K562 (cell line): ENCODE measurements around the gene OSCP1. TPM values are rescaled to one million over a fixed set of nuclear protein-coding genes. Genes with fewer than 3 reads are reported as not detected.

Source experiments
- BCOR ChIP-seq: fragments of 450-650 bp; IDR thresholded peaks from 2 replicates; pipeline ENCODE4 v1.6.1; 2016
- EWSR1 ChIP-seq: fragments of 450-650 bp; IDR thresholded peaks from 2 replicates; pipeline ENCODE4 v1.6.1; 2018; ENCODE audit warnings: borderline replicate concordance, mild to moderate bottlenecking, low read depth, moderate library complexity; ENCODE audit not compliant: partially characterized antibody
- HDAC3 ChIP-seq: fragments of 450-650 bp; IDR thresholded peaks from 2 replicates; pipeline ENCODE4 v1.6.1; 2018; ENCODE audit warnings: borderline replicate concordance, mild to moderate bottlenecking, moderate library complexity; ENCODE audit not compliant: partially characterized antibody
- KAT2B ChIP-seq: IDR thresholded peaks from one replicate; pipeline ENCODE4 v1.6.1; 2012; ENCODE audit warnings: low read depth, mild to moderate bottlenecking, control low read depth, inconsistent platforms, low read length, moderate library complexity
- KLF6 ChIP-seq: fragments of 250-450 bp; sonication (Bioruptor Pico); IDR thresholded peaks from 2 replicates; pipeline ENCODE4 v1.4.0; 2020; ENCODE audit warnings: mild to moderate bottlenecking, moderate library complexity, borderline replicate concordance
- MBD2 ChIP-seq: sonication (generic); IDR thresholded peaks from 2 replicates; pipeline ENCODE4 v1.6.1; 2016; ENCODE audit warnings: low read depth, borderline replicate concordance
- MIER1 ChIP-seq: fragments of 450-650 bp; IDR thresholded peaks from 2 replicates; pipeline ENCODE4 v1.6.1; 2016; ENCODE audit warnings: antibody characterized with exemption, mild to moderate bottlenecking, low read depth
- NCOA2 ChIP-seq, 2 experiments: fragments of 450-650 bp; IDR thresholded peaks; 2 replicates each; pipeline ENCODE4 v1.6.1; 2018; ENCODE audit warnings: mild to moderate bottlenecking in 2 of 2, moderate library complexity in 1 of 2; ENCODE audit not compliant: partially characterized antibody in 2 of 2
- PTBP1 ChIP-seq: fragments of 200-400 bp; formaldehyde crosslinking; IDR thresholded peaks from 2 replicates; pipeline ENCODE4 v1.6.1; 2017; ENCODE audit warnings: low read depth, low read length
- SAFB ChIP-seq: fragments of 200-400 bp; formaldehyde crosslinking; IDR thresholded peaks from 2 replicates; pipeline ENCODE4 v1.6.1; 2017; ENCODE audit warnings: low read depth, low read length, borderline replicate concordance
- SAP30 ChIP-seq: fragments of 200-600 bp; sonication (generic); IDR thresholded peaks from 2 replicates; pipeline ENCODE4 v1.6.1; 2012; ENCODE audit warnings: borderline replicate concordance, low read depth, mild to moderate bottlenecking, moderate library complexity, low read length, control low read depth, inconsistent platforms; ENCODE audit not compliant: insufficient read depth, poor library complexity, severe bottlenecking
- SIX5 ChIP-seq, 2 experiments: IDR thresholded peaks; 2 replicates each; pipeline ENCODE4 v1.6.1; 2011; ENCODE audit warnings: low read length in 2 of 2, borderline replicate concordance in 1 of 2, low read depth in 1 of 2, mild to moderate bottlenecking in 1 of 2, moderate library complexity in 1 of 2; ENCODE audit not compliant: insufficient read depth in 1 of 2
- SUPT5H ChIP-seq: fragments of 450-650 bp; IDR thresholded peaks from 2 replicates; pipeline ENCODE4 v1.6.1; 2016
- polyA plus RNA-seq, 8 experiments: library from polyadenylated mRNA; depleted of rRNA in 4 of 8; stranded (reverse) in 5 of 8; unstranded in 3 of 8; fragments of >200 nt; fragmentation: Nextera tagmentation in 2 of 8; fragmentation: Illumina TruSeq in 1 of 8; extraction: Ambion mirVana in 2 of 8; extraction: Trizol in 1 of 8; gene quantifications; 2 replicates each; pipeline versions ENCODE4 v1.2.1 to v1.2.3, GENCODE V29; 2011 to 2014; ENCODE audit warnings: inconsistent platforms in 1 of 8, missing spikeins in 1 of 8
- total RNA-seq, 7 experiments: library from RNA; depleted of rRNA in 6 of 7; stranded (reverse); fragments of >200 nt in 6 of 7; fragmentation: Illumina TruSeq in 2 of 7; extraction: Trizol in 2 of 7; gene quantifications; 2 replicates each; pipeline versions ENCODE4 v1.2.1 to v1.2.3, GENCODE V29; 2011 to 2021; ENCODE audit warnings: low replicate concordance in 1 of 7
- TF ChIP-seq, protein P1 (sequence below): fragments of 250-450 bp; sonication (Bioruptor Pico); IDR thresholded peaks from 2 replicates; pipeline ENCODE4 v1.8.0; 2022; ENCODE audit warnings: moderate library complexity, mild to moderate bottlenecking, inconsistent platforms
- TF ChIP-seq, protein P2 (sequence below): fragments of 250-450 bp; sonication (Bioruptor Pico); IDR thresholded peaks from 2 replicates; pipeline ENCODE4 v1.9.0; 2021; ENCODE audit warnings: mild to moderate bottlenecking, inconsistent platforms
- TF ChIP-seq, protein P3 (sequence below): sonication (generic); formaldehyde crosslinking; IDR thresholded peaks from 2 replicates; pipeline ENCODE4 v1.8.0; 2023; ENCODE audit warnings: mild to moderate bottlenecking, missing genetic modification reagents
- TF ChIP-seq, protein P4 (sequence below), 2 experiments: IDR thresholded peaks; 2 replicates each; pipeline ENCODE4 v1.6.1; 2012; ENCODE audit warnings: improper control_type of control experiment in 2 of 2, low read depth in 2 of 2, low read length in 2 of 2, borderline replicate concordance in 1 of 2

OSCP1 gene
- total and polyA plus RNA-seq, 9 of the 15 experiments (the other 6 are each of a cell fraction or from before 2014, with no cell fraction given), result 0.15 to 0.40 (median 0.33) TPM; not detected in 5

DNA sequence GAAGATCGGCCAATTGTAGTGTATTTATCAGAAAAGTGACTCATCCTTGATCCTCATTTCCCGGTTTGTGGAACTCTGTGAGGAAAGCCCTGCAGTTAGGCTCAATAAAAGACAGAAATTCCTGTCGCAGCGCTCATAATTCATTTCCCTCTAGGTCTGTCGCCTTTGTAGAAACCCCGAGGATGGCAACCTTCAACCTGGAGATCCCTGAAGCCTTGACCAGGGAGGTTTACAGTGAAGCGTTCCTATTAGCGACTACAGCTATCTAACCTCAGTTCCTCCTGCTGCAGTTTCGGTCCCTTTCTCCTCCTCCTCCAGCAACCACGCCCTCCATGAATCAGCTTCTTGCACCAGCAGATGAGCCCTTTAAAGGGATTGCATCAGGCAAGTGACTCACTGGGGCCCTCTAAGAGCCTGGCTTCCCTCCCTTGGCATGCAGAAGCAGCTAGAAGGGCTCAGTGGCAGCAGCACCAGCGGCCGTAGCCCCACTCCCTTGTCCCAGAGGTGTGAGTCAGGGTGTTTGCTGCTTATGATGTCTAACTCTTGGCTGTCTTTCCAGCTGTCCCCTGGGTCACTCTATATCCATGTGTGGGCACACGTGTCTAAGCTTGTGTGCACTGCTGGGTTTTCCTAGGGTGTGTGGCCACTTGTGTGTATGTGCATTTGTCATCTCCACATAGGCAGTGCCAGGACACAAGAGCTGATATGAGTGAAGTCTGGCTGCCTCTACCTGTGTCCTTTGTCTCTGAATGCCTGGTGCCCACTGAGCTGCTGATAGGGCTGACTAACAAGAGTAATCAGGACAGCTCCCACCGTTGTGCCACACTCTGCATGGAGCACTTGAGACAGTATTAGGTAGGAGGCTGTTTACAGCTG, 63.7 kb downstream of the OSCP1 start (continued):
- TF ChIP-seq SIX5 (IDR thresholded peaks at IDR 0.05; ENCODE audit: borderline replicate concordance in 1 of 2, insufficient read depth in 1 of 2, low read depth in 1 of 2, low read length in 2 of 2), result no peak
- peak; percentile 54 for TF ChIP-seq SAP30
- TF ChIP-seq EWSR1, result no peak
- no peak for TF ChIP-seq MIER1
- TF ChIP-seq NCOA2 (IDR thresholded peaks at IDR 0.05; ENCODE audit: partially characterized antibody in 2 of 2), result no peak
- TF ChIP-seq, protein P1, sequence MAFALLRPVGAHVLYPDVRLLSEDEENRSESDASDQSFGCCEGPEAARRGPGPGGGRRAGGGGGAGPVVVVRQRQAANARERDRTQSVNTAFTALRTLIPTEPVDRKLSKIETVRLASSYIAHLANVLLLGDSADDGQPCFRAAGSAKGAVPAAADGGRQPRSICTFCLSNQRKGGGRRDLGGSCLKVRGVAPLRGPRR (CRISPR knock-in tag), result peak; percentile 92
- no peak for TF ChIP-seq SAFB
- TF ChIP-seq BCOR, result peak; percentile 97
- TF ChIP-seq SUPT5H, result peak; percentile 98
- TF ChIP-seq KAT2B, result no peak
- TF ChIP-seq, protein P2, sequence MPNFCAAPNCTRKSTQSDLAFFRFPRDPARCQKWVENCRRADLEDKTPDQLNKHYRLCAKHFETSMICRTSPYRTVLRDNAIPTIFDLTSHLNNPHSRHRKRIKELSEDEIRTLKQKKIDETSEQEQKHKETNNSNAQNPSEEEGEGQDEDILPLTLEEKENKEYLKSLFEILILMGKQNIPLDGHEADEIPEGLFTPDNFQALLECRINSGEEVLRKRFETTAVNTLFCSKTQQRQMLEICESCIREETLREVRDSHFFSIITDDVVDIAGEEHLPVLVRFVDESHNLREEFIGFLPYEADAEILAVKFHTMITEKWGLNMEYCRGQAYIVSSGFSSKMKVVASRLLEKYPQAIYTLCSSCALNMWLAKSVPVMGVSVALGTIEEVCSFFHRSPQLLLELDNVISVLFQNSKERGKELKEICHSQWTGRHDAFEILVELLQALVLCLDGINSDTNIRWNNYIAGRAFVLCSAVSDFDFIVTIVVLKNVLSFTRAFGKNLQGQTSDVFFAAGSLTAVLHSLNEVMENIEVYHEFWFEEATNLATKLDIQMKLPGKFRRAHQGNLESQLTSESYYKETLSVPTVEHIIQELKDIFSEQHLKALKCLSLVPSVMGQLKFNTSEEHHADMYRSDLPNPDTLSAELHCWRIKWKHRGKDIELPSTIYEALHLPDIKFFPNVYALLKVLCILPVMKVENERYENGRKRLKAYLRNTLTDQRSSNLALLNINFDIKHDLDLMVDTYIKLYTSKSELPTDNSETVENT (CRISPR knock-in tag), result no peak
- TF ChIP-seq, protein P3, sequence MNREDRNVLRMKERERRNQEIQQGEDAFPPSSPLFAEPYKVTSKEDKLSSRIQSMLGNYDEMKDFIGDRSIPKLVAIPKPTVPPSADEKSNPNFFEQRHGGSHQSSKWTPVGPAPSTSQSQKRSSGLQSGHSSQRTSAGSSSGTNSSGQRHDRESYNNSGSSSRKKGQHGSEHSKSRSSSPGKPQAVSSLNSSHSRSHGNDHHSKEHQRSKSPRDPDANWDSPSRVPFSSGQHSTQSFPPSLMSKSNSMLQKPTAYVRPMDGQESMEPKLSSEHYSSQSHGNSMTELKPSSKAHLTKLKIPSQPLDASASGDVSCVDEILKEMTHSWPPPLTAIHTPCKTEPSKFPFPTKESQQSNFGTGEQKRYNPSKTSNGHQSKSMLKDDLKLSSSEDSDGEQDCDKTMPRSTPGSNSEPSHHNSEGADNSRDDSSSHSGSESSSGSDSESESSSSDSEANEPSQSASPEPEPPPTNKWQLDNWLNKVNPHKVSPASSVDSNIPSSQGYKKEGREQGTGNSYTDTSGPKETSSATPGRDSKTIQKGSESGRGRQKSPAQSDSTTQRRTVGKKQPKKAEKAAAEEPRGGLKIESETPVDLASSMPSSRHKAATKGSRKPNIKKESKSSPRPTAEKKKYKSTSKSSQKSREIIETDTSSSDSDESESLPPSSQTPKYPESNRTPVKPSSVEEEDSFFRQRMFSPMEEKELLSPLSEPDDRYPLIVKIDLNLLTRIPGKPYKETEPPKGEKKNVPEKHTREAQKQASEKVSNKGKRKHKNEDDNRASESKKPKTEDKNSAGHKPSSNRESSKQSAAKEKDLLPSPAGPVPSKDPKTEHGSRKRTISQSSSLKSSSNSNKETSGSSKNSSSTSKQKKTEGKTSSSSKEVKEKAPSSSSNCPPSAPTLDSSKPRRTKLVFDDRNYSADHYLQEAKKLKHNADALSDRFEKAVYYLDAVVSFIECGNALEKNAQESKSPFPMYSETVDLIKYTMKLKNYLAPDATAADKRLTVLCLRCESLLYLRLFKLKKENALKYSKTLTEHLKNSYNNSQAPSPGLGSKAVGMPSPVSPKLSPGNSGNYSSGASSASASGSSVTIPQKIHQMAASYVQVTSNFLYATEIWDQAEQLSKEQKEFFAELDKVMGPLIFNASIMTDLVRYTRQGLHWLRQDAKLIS (CRISPR knock-in tag), result peak; percentile 99
- peak; percentile 55; the same call in 1 of the 2 replicates for TF ChIP-seq MBD2
- peak; percentile 43; the same call in 1 of the 2 replicates for TF ChIP-seq PTBP1
- TF ChIP-seq HDAC3, result peak; percentile 79
- peak; percentile 93 for TF ChIP-seq KLF6
- TF ChIP-seq, protein P4, sequence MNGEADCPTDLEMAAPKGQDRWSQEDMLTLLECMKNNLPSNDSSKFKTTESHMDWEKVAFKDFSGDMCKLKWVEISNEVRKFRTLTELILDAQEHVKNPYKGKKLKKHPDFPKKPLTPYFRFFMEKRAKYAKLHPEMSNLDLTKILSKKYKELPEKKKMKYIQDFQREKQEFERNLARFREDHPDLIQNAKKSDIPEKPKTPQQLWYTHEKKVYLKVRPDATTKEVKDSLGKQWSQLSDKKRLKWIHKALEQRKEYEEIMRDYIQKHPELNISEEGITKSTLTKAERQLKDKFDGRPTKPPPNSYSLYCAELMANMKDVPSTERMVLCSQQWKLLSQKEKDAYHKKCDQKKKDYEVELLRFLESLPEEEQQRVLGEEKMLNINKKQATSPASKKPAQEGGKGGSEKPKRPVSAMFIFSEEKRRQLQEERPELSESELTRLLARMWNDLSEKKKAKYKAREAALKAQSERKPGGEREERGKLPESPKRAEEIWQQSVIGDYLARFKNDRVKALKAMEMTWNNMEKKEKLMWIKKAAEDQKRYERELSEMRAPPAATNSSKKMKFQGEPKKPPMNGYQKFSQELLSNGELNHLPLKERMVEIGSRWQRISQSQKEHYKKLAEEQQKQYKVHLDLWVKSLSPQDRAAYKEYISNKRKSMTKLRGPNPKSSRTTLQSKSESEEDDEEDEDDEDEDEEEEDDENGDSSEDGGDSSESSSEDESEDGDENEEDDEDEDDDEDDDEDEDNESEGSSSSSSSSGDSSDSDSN (IDR thresholded peaks at IDR 0.05; ENCODE audit: borderline replicate concordance in 1 of 2, low read depth in 2 of 2, low read length in 2 of 2), result 0 out of 4 replicates have a peak, but pooled peaks of 1 of the 2 experiments have one; percentile 60
